Left kidney (tissue), 2 donors: ENCODE data around the gene SLC25A43. TPM values are rescaled to one million over a fixed set of nuclear protein-coding genes. Genes with fewer than 3 reads are reported as not detected.

Experiments used
- DNase-seq: peaks from one replicate; pipeline ENCODE4 v3.0.0-alpha.2; 2013
- polyA plus RNA-seq: library from polyadenylated mRNA; unstranded; fragments of 120-200 nt; gene quantifications from one replicate; pipeline ENCODE4 v1.2.1, GENCODE V29; 2013; ENCODE audit not compliant: insufficient read length

Gene SLC25A43
- polyA plus RNA-seq, 1 donor, result 7.4 TPM

DNA sequence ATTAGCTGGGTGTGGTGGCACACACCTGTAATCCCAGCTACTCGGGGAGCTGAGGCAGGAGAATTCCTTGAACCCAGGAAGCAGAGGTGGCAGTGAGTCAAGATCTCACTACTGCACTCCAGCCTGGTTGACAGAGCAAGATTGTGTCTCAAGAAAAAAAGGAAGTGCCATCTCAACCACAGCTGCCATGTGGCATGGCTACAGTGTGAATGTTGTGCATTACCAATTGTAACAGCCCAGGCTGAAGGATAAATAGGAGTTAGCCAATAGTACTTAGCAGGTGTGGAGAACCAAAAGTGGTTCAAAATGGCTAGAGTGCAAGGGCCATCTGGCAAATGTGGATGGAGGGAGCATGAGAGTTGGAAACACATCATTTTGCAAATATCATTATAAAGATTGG lies 98.0 kb downstream of the SLC25A43 start:
- no peak for DNase-seq

- no peak for DNase-seq
Observed at GRCh38 chrX:119500061-119500800, 101.1 kb downstream of the SLC25A43 start.

GRCh38 chrX:119501511-119502148 lies 102.5 kb downstream of the SLC25A43 start:
- no peak for DNase-seq

DNA sequence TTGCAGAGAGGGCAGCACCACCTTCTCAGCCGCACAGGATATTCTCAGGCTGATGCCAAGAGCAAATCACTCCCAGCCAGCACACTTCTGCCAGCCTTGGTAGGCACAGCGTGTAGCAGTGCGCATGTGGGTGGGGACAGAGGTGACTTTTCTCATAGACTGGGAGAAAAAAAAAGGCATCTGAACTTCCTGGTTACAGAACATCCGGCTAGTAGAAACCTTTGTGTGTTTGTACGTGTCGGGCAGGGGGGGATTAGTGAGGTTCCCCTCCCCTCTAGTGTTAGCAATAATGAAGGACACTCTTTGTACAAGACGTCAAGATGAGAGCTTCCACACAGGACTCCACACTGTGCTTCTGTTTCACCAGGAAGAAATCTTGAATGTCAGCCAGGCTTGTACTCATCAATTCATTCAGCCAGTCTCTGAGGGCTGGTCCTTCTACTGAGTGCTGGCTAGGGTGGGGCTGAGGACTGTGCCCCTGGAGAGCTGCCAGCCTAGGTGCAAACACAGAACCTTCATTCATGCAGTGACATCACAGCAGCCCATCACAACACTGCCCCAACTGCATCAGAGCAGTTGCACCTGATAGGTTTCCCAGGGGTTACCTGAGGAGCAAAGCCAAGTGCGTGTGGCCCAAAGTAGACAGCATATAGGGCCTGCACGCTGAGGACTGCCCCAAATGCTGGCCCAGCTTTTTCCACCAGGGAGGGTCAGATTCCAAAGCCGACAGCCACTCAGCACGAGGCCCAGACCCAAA lies 103.8 kb downstream of the SLC25A43 start:
- no peak for DNase-seq

DNA sequence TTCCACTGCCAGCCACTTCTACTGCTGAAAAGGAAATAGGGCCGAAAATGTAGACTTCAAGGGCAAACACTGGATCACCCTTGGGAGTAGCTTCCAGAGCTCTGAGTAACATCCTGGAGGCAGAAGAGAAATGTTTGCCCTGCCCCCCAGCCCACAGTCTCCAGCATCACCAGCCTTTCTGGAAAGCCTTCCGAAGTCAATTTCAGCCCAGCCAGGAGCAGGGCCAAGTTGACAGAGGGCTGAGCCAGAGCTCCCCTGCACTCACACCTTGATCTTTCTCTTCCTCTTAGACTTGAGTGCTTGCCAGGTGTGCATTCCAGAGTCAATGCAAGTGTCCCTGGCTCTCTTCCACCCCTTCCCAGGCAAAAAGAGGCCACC lies 104.3 kb downstream of the SLC25A43 start:
- DNase-seq, result no peak

Other genes starting within 250 kb of the SLC25A43 start
- gene PGRMC1, start 163.1 kb upstream of the SLC25A43 start, polyA plus RNA-seq, result 247 TPM
- 340 TPM for gene SLC25A5, start 69.1 kb downstream of the SLC25A43 start, polyA plus RNA-seq
- 36.9 TPM for gene STEEP1, start 166.1 kb downstream of the SLC25A43 start, polyA plus RNA-seq
- gene UBE2A, start 175.2 kb downstream of the SLC25A43 start, polyA plus RNA-seq, result 104 TPM
- 16.6 TPM for gene NKRF, start 207.1 kb downstream of the SLC25A43 start, polyA plus RNA-seq